Activated CD4-positive, alpha-beta T cell treated with anti-CD3 and anti-CD28 coated beads, Interleukin-2, amount 50 U/mL, for 16 hours (primary cell): Measurements from ENCODE around the gene ZNF37A.
"Not testable (repeated sequence)": the region's sequence is repeated elsewhere in the genome, so short reads cannot be mapped to it uniquely, and the experiment has no call there.

Source experiments
- DNase-seq: peaks from one replicate; pipeline ENCODE4 v3.0.0-alpha.2; 2020

Gene ZNF37A

DNA sequence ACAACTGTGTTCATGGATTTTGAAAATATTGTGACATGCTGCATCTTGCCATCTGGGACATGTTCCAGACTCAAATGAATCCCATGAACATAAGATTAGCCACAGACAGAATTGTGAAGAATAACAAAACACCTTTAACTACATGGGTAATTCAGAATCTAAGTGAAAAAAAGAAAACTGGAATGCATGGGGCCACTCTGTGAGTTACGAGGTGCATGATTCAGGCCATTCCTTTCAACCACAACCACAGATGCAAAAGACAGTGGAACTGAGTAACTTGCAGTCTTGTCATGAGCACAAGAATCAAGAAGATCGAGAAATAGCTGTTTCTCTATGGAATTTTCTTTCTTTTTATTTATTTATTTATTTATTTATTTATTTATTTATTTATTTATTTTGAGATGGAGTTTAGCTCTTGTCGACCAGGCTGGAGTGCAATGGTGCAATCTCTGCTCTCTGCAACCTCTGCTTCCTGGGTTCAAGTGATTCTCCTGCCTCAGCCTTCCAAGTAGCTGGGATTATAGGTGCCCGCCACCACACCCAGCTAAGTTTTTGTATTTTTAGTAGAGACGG is 56.8 kb downstream of the ZNF37A start:
- not testable (repeated sequence) for DNase-seq

DNA sequence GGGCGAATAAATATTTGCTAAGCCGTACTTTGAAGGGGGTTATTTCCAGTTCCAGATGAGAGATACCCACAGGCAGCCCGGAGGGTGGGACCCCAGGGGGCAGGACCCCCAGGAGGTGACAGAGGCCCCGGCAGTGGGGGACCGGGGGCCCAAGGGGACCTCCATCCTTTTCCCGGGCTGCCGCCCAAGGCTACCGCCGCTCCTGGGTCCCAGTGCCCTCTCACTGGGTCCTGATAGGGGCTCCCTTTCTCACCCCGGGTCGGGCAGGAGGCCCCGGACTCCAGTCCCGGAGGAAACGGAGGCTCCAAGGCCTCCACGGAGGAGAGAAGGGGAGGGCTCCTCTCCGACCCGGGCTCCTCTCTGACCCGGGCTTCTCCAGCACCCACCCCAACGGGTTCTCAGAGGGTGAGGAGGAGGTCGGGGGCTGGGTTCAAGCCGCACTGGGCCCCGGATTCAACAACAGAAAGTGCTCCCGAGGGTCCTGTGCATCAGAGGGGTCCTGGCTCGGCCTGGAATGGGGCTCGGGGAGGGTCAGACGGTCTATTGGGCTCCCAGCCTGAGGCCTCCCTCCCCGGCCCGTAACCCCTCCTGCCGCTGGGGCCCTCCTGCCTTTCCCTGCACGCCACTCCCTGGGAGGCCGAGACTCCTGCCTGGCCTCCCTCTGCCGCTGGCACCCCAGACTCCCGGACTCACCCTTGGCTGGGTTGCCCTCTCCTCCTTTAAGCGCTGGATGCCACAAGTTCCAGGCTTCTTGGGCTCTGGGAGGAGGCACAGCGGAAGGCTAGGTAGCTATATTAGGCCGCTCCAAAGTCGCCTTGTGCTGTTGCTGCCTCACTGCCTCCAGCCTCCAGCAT is 62.5 kb downstream of the ZNF37A start:
- DNase-seq, result no peak

DNA sequence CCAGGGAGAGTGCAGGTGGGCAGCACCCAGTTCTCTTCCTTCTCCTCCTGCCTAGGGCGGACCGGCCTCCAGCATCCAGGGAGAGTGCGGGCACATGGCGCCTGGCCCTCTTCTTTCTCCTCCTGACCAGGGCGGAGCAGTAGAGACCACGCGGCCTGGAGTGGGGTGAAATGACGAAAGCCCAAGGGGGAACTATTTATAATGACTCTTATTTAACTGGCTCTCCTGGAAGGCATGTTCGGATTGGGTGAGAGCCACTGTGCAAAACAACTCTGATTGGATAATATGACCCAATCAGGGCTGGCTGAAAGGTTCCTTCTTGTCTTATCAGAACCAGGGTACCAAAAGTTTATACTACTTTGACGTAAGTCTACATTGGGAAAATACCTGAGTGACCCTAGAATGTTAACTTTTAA is 63.1 kb downstream of the ZNF37A start:
- DNase-seq, result no peak

DNA sequence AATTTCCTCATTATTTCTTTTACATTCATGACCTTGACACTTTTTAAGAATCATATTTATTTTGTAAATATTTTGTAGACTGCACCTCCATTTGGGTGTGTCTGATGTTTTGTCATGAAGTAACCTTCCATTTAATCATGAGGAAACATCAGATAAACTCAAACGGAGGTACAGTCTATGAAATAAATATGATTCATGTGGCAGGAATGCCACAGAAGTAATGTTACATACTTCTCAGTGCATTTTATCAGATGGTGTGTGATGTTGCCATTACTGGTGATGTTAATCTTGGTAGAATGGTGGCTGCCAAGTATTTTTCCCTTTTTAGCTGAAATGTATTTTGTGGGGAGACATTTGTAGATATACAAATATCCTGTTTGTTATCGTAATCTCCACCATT is 64.9 kb downstream of the ZNF37A start:
- DNase-seq, result no peak

DNA sequence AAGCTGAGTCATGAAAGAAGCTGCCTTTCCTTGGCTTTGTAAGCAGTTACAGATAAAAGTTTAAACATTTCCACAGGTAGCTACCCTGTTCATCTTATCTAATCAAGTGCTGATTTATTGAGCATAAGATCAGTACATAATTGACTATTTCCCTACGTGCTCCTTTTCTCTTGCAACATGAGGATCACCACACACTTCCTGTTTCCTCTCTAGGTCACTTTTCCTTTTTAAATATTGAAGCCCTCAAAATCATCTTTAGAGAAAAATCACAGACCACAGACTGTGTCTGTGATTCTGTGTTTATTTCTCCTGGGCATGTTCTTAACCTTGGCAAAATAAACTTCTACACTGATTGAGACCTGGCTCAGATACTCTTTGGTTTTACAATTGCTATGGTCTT is 69.5 kb downstream of the ZNF37A start:
- DNase-seq, result no peak

DNA sequence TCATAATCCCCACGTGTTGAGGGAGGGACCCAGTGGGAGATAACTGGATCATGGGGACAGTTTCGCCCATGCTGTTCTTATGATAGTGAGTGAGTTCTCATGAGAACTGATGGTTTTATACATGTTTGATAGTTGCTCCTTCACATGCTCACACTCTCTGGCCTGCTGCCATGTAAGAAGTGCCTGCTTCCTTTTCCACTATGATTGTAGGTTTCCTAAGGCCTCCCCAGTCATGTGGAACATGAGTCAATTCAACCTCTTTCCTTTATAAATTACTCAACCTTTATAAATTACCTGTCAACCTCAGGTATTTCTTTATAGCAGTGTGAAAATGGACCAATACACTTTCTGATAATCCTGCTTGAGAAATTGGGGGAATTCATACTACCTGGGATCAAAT is 80.2 kb downstream of the ZNF37A start:
- DNase-seq, result no peak

DNA sequence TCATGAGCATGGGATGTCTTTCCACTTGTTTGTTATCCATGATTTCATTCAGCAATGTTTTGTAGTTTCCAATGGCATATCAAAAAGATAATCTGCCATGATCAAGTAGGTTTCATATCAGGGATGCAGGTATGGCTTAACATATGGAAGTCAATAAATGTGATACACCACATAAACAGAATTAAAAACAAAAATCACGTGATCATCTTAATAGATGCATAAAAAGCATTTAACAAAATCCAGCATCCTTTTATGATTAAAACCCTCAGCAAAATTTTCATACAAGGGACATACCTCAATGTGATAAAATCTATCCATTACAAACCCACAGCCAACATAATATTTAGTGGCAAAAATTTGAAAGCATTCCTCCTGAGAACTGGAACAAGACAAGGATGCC is 90.3 kb downstream of the ZNF37A start:
- no peak for DNase-seq
